Measurements from ENCODE around the gene CAMK4. TPM values are rescaled to one million over a fixed set of nuclear protein-coding genes. Genes with fewer than 3 reads are reported as not detected.

The CAMK4 gene
- total RNA-seq, 1 experiment from 2014 or later, result 10.2 TPM

GRCh38 chr5:111360173-111360572 lies 136.0 kb downstream of the CAMK4 start:
- no peak overlapping the region for H3K9ac ChIP-seq (ENCODE audit: low read length)
- intact Hi-C loops (cut with micrococcal nuclease), result no loop called here
- H3K9me3 ChIP-seq (ENCODE audit: control insufficient read depth in 1 of 2, insufficient read depth in 1 of 2, low read depth in 1 of 2, low read length in 2 of 2), result no peaks in the 10 kb centered on the region
- no peak for TF ChIP-seq MAX (IDR thresholded peaks at IDR 0.05)
- TF ChIP-seq RAD21 (IDR thresholded peaks at IDR 0.05; ENCODE audit: low read depth), result no peak
- TF ChIP-seq CBX3 (IDR thresholded peaks at IDR 0.05; ENCODE audit: low read depth), result no peak
- TF ChIP-seq REST (IDR thresholded peaks at IDR 0.05; ENCODE audit: low read depth), result no peak
- TF ChIP-seq ZNF274 (IDR thresholded peaks at IDR 0.05; ENCODE audit: low read depth, low read length), result no peak
- no peak for TF ChIP-seq EGR1 (IDR thresholded peaks at IDR 0.05; ENCODE audit: low read depth)
- TF ChIP-seq TCF7L2 (IDR thresholded peaks at IDR 0.05; ENCODE audit: borderline replicate concordance, extremely low read depth, insufficient read depth, insufficient read length), result no peak
- TF ChIP-seq YY1 (IDR thresholded peaks at IDR 0.05; ENCODE audit: extremely low read depth, insufficient replicate concordance, low read depth, low read length), result no peak
- no peak overlapping the region for H3K27ac ChIP-seq (ENCODE audit: low read depth, low read length)
- no peaks in the 10 kb centered on the region for H3K36me3 ChIP-seq (ENCODE audit: control insufficient read depth in 1 of 2, insufficient read depth in 2 of 2, low read length in 2 of 2)
- no peaks in the 10 kb centered on the region for H3K4me1 ChIP-seq (ENCODE audit: control insufficient read depth in 1 of 2, insufficient read depth in 2 of 2, low read length in 2 of 2)
- CTCF ChIA-PET, result no interaction called here
- ATAC-seq (no peak), DNase-seq (ENCODE audit: low read depth, low spot score) (no peak)
- BruUV-seq (replicated peaks), result no TSS peak
- POLR2A ChIA-PET, result no interaction called here
- H3K4me3 ChIP-seq (replicated peaks in 1 of 2; ENCODE audit: low read depth in 1 of 2, low read length in 2 of 2), result no peak overlapping the region
- H4K20me1 ChIP-seq (ENCODE audit: insufficient read depth), result no peaks in the 10 kb centered on the region
- no peaks in the 10 kb centered on the region for H3K79me2 ChIP-seq (ENCODE audit: insufficient read depth, low read length)
- H3K27me3 ChIP-seq (ENCODE audit: insufficient read depth, low read length), result no peaks in the 10 kb centered on the region
- H2AFZ ChIP-seq (ENCODE audit: low read depth, low read length, poor library complexity, severe bottlenecking), result no peak overlapping the region
- RAD21 ChIA-PET (ENCODE audit: low non-redundant PET in 1 of 2, low total read pairs in 2 of 2, uncharacterized antibody in 2 of 2, unreplicated experiment in 2 of 2), result no interaction called here
- H3K4me2 ChIP-seq (ENCODE audit: low read length), result no peak overlapping the region
- no peaks in the 10 kb centered on the region for H3K9me2 ChIP-seq (ENCODE audit: insufficient read depth)

Measured in HCT116 (cell line).